T-helper 9 cell (primary cell): ENCODE measurements around the gene ANO10.
"Not testable (repeated sequence)": the region's sequence is repeated elsewhere in the genome, so short reads cannot be mapped to it uniquely, and the experiment has no call there.

Source experiments
- DNase-seq: peaks from one replicate; pipeline ENCODE4 v3.0.0-alpha.2; 2020

ANO10 gene

DNA sequence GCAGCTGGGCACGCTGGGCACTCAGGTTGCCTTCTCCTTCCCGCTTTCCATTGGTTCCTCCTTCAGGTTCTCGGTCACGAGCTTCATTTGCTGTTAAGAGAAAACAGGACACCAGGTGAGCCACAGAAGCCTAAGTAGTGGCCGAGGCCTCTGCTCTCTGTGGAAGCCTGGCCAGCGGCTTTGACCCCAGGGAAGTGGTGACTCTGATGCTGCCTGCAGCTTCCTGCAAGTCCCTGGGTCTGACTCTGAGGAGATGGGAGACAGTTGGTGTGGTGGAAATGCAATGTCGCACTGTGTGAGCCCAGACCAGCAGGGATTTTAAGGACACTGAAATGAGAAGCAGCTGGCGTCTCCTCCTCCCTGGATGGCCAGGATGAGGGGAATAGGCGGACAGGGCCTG is 254.9 kb downstream of the ANO10 start:
- DNase-seq = no peak

DNA sequence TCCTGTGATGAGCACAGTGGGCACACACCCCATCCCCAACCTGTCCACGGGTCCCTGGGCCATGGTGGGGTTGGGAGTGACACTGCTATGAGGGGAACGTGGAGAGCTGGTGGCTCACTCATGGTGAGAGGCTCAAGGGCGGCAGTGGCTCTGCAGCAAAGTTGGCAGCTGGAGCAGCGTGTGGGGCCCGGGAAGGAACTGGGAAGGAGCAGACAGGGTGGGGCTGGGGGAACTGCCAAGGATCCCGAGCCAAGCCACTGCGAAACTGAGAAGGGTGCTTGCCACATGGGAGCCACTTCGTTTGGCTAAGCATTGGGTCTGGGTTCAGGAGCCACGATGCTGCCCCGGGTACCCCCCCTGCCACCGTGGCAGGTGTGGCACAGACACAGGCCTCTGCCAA is 255.3 kb downstream of the ANO10 start:
- DNase-seq = no peak

DNA sequence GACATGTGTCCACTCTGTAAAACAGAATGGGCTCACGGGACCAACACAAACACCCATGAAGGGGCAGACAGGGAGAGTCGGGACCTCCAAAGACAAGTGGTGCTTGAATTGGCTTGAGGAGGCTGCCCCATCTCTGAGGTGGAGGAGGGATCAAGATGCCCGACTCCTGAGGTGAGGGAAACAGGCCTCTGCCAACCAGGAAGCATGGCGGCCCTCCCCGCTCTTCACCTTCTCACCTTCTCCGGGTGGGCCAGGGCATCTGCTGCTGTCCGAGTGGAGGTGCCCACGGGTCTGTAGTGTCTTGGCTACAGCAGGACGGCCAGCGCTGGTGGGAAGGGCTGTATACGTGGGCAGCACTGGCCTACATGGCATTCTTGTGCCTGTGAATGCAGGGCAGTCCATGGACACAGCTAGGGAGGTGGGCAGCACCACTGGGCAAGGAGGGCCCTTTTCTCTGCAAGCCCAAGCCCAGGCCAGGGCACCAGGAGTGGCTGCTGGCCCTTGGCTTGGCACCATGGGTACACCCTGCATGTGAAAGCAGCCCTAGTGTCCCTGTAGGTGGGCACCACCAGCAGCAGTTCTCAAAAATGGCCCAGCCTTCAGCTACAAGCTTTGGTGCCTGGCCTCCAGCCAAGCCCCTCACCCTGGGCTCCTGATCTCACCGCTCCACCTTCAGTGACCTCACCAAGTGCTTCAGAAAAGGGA is 256.1 kb downstream of the ANO10 start:
- DNase-seq = no peak

DNA sequence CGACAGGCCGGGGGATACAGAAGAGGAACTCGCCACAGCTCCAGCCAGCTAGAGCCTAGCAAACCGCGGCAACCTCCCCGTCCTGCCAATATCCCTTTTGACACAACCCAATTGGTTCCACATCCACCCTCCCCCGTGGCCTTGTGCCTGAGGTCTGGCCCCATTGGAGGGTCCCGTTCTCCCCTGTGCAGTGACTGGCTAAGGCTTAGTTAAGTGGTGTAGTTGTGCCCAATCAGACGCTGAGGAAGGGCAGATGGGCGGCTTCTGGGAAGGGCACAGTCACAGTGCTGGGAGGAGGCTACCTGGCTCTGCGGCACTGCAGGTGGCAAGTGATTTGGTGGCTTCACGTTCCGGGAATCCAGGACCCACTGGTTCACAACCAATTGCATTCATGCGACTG is 256.9 kb downstream of the ANO10 start:
- DNase-seq = no peak

DNA sequence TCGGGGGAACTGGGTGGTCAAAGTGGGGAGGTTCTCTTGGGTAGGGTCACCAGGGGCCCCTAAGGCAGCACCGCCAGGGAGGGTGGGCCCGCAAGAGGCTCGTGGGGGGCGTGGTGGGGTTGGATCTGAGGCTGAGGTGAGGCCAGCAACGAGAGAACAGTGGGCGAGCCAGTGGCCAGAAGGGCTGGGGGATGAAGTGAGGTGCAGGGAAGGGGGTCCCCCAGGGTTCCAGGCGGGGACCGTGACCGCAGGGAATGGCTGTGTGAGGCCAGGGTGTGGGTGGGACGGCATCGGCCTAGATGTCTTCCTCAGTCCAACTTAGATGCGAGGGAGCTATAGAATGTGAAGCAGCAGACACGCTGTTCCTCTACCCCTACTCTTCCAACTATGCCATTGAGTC is 257.3 kb downstream of the ANO10 start:
- no peak for DNase-seq

DNA sequence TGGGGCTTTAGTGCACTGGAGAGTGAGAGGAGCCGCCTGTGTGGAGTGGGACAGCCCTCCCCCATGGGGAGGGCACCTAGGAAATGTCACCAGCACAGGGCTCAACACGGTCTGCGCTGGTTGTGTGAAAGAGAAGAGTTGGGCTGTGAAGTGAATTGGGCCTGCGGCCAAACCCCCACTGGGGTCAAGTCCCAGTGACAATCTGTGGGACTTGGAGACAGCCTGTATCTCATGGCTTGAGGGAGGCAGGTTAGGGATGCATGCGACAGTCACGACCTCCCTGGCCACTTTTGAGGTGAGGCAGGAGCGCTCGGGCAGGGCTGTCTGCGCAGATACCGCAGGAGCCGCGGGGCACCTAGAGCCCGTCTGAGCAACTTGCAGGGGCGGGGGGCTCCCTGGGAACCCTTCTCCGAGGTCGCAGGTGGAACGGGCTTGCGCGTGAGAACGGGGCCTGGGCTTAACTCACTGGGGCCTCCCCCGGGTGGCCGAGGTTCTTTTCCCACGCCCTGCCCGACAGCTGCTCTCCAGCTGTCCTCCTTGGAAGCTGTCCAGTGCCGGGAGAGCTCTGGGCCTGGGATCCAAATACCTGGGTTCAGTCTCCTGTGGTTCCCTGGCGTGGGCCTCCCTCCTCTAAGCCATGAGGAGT is 258.1 kb downstream of the ANO10 start:
- no peak for DNase-seq

DNA sequence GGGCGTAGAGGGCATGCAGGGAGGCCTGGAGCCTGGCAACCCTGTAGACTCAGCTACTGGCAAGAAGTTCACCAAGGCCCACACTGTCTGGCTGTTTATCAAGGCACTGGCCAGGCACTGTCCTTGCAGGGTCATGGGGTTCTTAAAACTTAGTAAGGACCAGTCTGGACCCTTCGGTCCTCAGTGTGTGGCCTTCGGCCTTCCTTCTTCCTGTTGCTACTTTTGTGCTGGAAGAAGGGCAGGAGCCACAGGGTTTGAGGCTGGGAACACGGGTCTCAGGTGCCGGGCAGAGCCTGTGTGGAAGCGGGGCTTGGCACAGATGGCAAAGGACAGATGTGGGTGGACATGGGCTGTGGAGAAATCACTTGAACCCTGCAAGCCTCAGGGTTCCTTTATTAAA is 258.9 kb downstream of the ANO10 start:
- DNase-seq = no peak

DNA sequence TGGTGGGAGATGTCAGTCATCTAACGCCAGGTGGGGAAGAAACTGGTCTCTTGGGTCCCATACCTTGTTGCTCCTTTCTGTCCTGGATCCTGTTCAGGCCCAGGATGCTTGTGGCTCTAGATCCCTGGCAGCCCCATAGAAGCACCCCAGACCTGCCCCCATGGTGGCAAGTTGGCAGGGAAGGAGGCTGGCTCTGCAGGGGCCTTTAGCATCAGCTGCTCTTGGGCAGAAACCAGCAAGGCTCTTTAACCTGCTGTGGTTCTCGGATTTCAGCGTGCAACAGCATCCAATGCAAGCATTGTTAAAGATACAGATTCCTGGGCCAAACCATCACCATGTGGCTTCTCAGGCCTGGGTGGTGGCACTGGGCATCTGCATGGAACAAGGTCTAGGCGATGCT is 259.6 kb downstream of the ANO10 start:
- no peak for DNase-seq

DNA sequence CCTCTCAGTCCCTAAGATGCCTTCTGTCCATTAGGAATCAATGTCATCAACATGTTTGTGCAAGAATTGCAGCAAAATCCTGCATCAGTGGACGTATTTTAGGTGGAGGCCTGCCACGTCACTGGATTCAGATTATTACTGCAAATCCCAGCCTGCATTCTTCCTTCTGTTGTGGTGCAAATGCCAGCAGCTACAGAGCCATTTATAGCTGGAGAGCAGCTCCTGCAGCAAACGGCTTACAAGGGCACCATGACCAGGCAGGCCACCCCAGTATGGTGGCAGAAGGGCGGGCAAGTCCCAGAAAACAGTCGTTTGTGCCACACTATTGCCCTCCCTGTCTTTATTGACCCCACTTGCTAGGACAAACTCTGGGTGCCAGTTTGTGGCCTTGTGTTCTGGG is 260.7 kb downstream of the ANO10 start:
- DNase-seq = no peak

DNA sequence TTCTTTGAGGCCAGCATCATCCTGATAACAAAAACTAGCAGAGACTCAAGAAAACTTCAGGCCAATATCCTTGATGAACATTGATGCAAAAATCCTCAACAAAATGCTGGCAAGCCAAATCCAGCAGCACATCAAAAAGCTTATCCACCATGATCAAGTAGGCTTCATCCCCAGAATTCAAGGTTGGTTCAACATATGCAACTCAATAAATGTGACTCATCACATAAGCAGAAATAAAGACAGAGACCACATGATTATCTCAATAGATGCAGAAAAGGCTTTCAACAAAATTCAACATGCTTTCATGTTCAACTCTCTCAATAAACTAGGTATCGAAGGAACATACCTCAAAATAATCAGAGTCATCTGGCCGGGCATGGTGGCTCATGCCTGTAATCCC is 265.8 kb downstream of the ANO10 start:
- not testable (repeated sequence) for DNase-seq

DNA sequence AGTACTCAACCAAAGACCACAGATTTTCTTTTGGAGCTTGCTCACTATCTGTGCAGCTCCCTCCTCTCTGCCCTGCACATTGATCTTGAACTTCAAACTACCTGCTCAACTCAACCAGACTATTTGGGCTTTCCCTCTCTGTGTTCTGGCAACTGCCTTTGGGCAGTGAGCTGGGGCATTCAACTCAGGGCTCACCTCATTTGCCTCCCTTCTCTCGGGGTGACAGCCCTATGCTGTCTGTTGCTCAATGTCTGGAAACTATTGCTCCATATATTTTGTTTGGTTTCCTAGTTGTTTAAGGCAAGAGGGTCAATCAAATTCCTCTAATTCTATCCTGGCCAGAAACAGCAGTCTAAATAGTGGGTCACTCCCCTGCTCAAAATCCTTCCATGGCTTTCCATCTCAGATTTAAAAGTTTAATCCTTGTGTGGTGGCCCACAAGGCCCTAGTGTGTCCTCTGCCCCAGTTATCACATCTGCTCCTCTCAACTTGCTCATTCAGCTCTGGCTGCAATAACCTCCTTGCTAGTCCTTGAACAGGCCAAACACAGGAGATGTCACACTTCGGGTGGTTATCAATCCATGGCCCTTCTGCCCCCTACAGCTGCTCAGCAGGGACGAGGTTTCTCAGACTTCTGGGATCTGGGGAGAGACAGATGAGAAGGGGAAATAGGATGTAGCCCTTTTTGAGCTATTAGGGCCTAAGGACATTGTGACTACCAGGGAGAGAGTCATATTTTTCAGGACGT is 267.7 kb downstream of the ANO10 start:
- DNase-seq = no peak

DNA sequence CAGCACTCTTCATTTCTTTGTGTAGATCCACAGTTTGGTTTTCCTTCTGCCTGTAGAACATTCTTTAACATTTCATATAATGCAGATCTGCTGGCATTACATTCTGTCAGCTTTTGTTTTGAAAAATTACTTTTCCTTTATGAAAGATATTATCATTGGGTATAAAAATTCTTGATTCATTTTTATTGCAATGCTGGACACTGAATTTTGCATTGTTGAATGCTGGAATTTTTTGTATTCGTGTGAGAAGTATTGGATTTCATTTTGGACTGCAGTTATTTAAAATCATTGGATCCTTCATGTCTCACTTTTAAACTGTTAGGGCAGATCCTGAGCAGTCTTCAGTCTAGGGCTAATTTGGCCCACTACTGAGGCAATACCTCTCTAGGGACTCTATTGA is 268.4 kb downstream of the ANO10 start:
- no peak for DNase-seq

DNA sequence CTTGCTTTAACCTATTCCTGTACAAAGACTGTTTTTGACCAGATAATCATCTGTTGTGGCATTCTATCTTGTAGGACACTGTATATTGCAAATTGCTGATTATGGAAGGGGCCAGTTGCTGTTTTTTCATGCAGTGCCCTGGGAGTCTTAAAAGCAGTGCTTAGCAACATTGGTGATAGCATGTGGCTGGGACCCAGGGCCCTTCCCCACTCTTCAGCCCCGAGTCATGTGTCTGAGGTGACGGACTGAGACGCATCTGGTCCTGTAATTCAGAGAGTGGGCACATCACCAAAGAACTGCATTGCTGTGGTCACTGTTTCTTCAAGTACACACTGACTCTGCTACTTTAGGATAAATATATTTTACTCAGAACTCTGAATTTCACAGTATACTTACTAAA is 272.1 kb downstream of the ANO10 start:
- no peak for DNase-seq

DNA sequence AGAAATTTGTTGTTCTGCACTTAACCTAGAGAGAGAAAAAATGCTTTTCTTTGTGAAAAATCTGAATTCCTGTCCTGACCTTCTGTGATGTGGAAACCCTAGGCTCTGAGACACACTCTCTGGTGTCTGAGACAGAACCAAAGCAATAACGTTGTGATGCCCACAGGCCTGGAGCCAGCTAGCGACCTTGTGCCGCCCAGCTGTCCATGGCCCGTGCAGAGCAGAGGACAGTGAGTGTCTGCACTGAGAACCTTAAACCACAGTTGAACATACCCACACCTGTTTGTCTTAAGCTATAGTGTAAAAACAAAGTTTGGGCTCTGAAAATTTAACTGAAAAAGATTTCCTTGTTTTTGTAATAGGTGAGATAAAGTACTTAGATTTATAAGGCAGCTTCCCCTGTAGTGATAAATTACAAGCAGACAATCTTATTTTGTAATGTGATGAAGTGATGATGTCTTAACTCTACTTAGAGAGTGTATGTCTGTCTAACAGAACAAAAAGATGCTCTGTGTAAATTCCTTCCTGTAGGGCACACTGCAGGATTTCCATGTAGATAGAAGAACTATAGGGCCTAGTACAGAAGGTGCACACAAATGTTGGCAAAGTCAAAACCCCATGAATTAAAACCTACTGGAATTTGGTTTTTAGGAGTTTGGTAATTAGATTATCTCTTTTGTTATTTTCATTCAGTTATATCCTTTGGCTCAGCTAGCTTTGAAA is 272.8 kb downstream of the ANO10 start:
- DNase-seq = no peak

DNA sequence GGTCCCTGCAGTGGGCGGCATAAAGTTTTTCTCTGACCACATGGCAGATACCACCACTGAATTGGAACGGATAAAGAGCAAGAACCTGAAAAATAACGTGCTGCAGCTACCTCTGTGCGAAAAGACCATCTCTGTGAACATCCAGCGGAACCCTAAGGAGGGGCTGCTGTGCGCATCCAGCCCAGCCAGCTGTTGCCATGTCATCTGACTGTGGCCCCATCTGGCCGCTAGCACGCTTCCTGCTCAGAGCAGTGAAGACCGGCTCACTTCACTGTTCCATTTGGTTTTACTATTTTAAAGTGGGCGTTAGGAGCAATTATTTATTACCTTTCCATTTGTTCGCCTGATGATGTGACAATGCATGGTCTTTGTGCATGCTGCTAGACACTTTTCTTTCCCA is 273.5 kb downstream of the ANO10 start:
- DNase-seq = no peak

DNA sequence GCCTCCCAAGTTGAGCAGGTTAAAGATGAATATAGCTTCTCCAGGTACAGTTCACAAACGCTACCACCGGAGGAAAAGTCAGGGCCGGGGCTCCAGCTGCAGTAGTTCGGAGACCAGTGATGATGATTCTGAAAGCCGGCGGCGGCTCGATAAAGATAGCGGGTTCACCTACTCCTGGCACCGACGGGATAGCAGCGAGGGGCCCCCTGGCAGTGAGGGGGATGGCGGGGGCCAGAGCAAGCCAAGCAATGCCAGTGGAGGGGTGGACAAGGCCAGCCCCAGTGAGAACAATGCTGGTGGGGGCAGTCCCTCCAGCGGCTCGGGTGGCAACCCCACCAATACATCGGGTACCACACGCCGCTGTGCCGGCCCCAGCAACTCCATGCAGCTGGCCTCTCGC is 274.0 kb downstream of the ANO10 start:
- no peak for DNase-seq

DNA sequence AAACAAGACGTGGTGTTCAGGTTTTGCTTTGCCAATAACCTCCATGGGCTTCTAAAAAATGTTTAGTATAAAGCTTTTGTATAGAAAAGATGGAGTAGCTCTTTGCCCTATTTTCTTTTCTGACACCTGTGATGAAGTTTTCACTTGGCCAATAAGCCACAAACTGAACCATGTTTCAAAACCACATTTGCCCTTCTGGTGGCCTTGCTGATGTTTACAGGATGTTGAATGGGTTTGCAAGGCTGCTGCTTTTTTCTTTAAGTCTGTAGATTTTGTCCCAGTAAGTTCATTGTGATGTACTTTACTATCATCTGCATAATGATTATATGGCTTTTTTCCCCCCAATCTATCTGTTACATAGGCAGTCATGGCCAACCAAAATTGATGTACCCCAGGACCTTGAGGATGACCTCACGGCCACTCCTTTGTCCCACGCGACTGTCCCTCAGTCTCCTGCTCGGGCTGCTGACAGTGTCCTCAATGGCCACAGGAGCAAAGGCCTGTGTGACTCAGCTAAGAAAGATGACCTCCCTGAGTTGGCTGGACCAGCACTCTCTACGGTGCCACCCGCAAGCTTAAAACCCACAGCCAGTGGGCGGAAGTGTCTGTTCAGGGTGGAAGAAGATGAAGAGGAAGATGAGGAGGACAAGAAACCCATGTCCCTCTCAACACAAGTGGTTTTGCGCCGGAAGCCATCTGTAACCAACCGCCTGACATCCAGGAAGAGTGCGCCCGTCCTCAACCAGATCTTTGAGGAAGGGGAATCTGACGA is 274.6 kb downstream of the ANO10 start:
- peak; percentile 21 for DNase-seq

DNA sequence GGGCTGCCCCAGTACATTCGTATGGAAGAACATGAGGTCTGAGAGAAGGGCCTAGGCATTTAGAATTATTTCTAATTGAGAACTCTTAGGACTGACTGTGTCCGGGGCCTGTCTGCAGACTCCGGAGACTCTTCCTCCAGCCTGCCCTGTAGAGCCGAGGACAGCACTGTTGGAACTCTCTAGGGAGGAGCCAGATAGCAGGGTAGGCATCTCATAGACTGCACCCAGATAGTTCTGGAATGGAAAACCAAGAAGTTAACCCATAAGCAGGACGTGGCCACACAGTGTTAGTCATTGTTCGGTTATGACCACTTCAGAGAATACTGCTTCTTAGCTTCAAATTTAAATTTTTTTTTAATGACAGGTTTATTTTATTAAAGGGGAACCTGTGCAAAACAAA is 275.9 kb downstream of the ANO10 start:
- DNase-seq = no peak

DNA sequence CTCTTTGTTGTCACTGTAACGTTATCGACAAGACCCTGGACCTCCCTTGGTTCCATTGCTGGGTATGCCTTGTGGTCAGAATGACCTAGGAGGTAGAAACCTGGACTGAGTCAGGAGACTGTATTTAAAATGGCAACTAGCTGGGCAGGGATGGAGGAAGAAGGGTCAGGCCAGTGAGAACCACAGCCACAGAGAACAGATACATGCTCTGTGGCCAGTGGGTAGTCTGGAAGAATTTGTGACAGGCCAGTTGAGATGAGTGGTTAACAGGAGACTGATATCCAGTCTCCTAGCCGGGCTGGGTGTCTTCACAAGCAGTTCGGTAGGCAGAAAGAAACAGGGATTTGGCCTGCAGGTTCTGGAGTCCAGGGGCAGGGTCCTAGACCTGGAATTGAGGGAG is 276.6 kb downstream of the ANO10 start:
- no peak for DNase-seq

DNA sequence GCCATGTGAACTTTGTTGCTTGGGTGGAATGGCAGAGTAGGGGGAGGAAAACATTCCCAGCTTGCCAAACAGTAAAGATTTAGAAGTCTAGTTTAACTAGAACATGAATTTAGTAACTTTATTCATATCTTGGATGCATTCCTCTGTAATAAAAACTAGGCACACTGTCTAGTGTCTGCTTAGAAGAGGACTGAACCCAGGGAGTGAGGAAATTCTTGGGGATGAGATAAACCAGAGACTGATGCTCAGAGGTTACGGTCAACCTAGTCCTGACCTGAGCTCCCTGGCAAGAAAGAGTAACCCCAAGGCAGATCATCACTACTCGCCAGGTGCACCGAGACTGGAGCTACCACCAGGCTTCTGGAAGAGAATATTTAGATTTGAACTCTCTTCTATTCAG is 277.3 kb downstream of the ANO10 start:
- DNase-seq = no peak

DNA sequence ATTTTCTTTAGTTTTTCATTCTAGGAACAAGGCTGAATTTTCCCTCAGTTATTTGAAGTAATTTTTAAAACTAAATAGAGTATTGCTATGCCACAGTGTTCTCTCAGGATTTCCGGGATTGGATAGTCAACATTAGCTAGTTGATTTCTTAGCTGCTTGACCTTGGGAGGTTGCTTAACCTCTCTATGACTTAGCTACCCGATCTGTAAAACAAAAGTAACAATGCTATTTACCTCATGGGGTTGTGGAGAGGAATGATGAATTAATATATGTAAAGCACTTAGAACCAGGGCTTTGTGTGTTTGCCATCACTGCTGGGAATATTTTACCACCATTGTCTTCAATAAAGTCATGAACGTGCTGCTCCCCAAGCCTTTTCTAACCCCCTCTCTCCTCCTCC is 278.0 kb downstream of the ANO10 start:
- DNase-seq = no peak

DNA sequence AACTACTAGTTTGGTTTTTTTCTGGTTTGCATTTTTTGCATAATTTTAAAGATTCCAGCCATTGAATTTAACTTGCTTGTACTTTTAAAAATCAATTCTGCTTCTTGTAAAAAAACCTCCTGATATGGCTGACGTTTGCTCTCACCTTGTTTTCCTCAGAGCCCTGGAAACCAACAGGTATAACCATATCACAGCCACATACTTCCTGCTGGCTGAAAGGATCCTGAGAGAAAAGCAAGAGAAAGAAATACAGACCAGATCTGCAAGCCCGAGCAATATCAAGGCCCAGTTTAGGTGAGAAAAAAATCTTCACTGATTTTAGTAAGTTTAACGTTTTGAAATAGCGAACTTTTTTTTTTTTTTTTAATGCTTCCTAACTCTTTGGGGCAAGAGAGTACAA is 278.6 kb downstream of the ANO10 start:
- no peak for DNase-seq

DNA sequence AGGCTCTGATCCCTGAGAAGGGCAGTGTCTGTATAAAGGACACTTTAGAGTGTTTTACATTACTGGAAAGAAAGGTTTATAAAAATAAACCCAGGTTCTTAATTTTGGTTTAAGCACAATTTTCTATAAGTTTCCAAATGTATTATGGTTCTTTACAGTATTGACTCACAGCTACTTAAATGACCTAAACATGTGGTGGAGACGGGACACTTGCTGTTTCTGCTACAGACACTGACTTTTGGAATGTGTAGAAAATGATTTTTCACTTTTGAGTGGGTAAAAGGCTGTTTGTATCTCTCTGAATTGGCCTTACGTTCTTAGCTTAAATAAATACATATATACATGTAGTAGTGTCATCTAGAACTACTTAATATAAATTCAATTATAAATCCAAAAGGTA is 280.0 kb downstream of the ANO10 start:
- DNase-seq = no peak
